KG1 (cell line): Measurements from ENCODE around the gene LCTL.
"Not testable (repeated sequence)": the region's sequence is repeated elsewhere in the genome, so short reads cannot be mapped to it uniquely, and the experiment has no call there.

Experiments used
- DNase-seq: peaks from one replicate; lab custom pipeline; 2025; lab: John Stamatoyannopoulos, UW

Gene LCTL

GRCh38 chr15:66500346-66500745 is 65.5 kb downstream of the LCTL start:
- DNase-seq: not testable (repeated sequence)

- no peak for DNase-seq
These were observed 67.1 kb downstream of the LCTL start for GRCh38 chr15:66498501-66499386.
